SK-N-SH (cell line): ENCODE data around the gene SCD5. TPM values are rescaled to one million over a fixed set of nuclear protein-coding genes. Genes with fewer than 3 reads are reported as not detected.

Experiments used
- CTCF ChIA-PET: fragments of 300-600, 350-600 bp; formaldehyde crosslinking; extraction: SDS; loops from one replicate; lab custom pipeline; 2021; lab: Yijun Ruan, JAX
- POLR2A ChIA-PET: fragments of 350-600 bp; sonication (Branson Sonifier 250); formaldehyde crosslinking; extraction: SDS; loops from one replicate; lab custom pipeline; 2020; ENCODE audit warnings: antibody characterized with exemption, inconsistent platforms; lab: Yijun Ruan, JAX
- DNase-seq: peaks from one replicate; pipeline ENCODE4 v3.0.0; 2012
- H2AFZ ChIP-seq: fragments of 200-600 bp; sonication (generic); 2 replicates; pipeline ENCODE4 v1.8.1; 2016; ENCODE audit warnings: antibody characterized with exemption, mild to moderate bottlenecking, low read depth
- H3F3A ChIP-seq: fragments of 200-600 bp; sonication (generic); replicated peaks from 2 replicates; pipeline ENCODE3; 2016; ENCODE audit warnings: antibody characterized with exemption, mild to moderate bottlenecking; ENCODE audit not compliant: insufficient read depth
- H3K27ac ChIP-seq, 2 experiments: fragments of 200-500 bp in 1 of 2; fragments of 200-600 bp in 1 of 2; sonication (Bioruptor generic) in 1 of 2; sonication (generic), shearing (Covaris generic) in 1 of 2; 2 replicates each; pipeline versions ENCODE4 v1.5.1 to v1.6.1; 2014 to 2016; ENCODE audit warnings: low read depth in 2 of 2, inconsistent platforms in 1 of 2, low read length in 1 of 2, mild to moderate bottlenecking in 1 of 2, mixed read lengths in 1 of 2
- H3K27me3 ChIP-seq: fragments of 200-600 bp; sonication (generic), shearing (Covaris generic); 2 replicates; pipeline ENCODE4 v1.6.1; 2016; ENCODE audit warnings: mixed run types; ENCODE audit not compliant: insufficient read depth
- H3K36me3 ChIP-seq, 2 experiments: fragments of 200-500 bp in 1 of 2; fragments of 200-600 bp in 1 of 2; sonication (Bioruptor generic) in 1 of 2; sonication (generic) in 1 of 2; replicated peaks in 1 of 2; 2 replicates each; pipeline versions ENCODE3 to v1.5.1; 2014 to 2016; ENCODE audit warnings: low read length in 1 of 2, mild to moderate bottlenecking in 1 of 2; ENCODE audit not compliant: insufficient read depth in 2 of 2, control insufficient read depth in 1 of 2
- H3K4me1 ChIP-seq, 2 experiments: fragments of 200-500 bp in 1 of 2; fragments of 200-600 bp in 1 of 2; sonication (Bioruptor generic) in 1 of 2; sonication (generic), shearing (Covaris generic) in 1 of 2; 2 replicates each; pipeline versions ENCODE4 v1.5.1 to v1.6.1; 2014 to 2016; ENCODE audit warnings: low read depth in 1 of 2, low read length in 1 of 2, mixed run types in 1 of 2; ENCODE audit not compliant: insufficient read depth in 2 of 2, control insufficient read depth in 1 of 2
- H3K4me2 ChIP-seq: fragments of 200-600 bp; sonication (generic), shearing (Covaris generic); 2 replicates; pipeline ENCODE4 v1.6.1; 2017; ENCODE audit warnings: mixed run types
- H3K4me3 ChIP-seq, 2 experiments: fragments of 200-500 bp in 1 of 2; fragments of 200-600 bp in 1 of 2; sonication (Bioruptor generic) in 1 of 2; sonication (generic), shearing (Covaris generic) in 1 of 2; 2 replicates each; pipeline versions ENCODE4 v1.5.1 to v1.8.1; 2014 to 2016; ENCODE audit warnings: low read depth in 2 of 2, inconsistent platforms in 1 of 2, low read length in 1 of 2, mild to moderate bottlenecking in 1 of 2, mixed read lengths in 1 of 2, moderate library complexity in 1 of 2
- H3K79me2 ChIP-seq: fragments of 200-600 bp; sonication (generic); 2 replicates; pipeline ENCODE4 v1.8.1; 2017; ENCODE audit warnings: mild to moderate bottlenecking; ENCODE audit not compliant: insufficient read depth
- H3K9ac ChIP-seq: fragments of 200-600 bp; sonication (generic); 2 replicates; pipeline ENCODE4 v1.6.1; 2017; ENCODE audit warnings: mixed run types
- H3K9me2 ChIP-seq: fragments of 200-600 bp; sonication (generic); 2 replicates; pipeline ENCODE4 v1.6.1; 2017; ENCODE audit warnings: mixed run types
- H3K9me3 ChIP-seq: fragments of 200-600 bp; sonication (generic); 2 replicates; pipeline ENCODE4 v1.6.1; 2017; ENCODE audit warnings: mixed run types, mild to moderate bottlenecking, moderate library complexity
- H4K20me1 ChIP-seq: fragments of 200-600 bp; sonication (generic); 2 replicates; pipeline ENCODE4 v1.6.1; 2017; ENCODE audit warnings: mild to moderate bottlenecking, mixed run types; ENCODE audit not compliant: insufficient read depth
- CTCF ChIP-seq: fragments of 200-600 bp; sonication (generic); IDR thresholded peaks from 2 replicates; pipeline ENCODE4 v1.6.1; 2017; ENCODE audit warnings: antibody characterized with exemption, mild to moderate bottlenecking, moderate library complexity
- ELF1 ChIP-seq: IDR thresholded peaks from 2 replicates; pipeline ENCODE4 v1.4.0; 2012
- EP300 ChIP-seq, 2 experiments: IDR thresholded peaks; 2 replicates each; pipeline versions ENCODE4 v1.4.0 to v1.6.1; 2012; ENCODE audit warnings: borderline replicate concordance in 1 of 2, low read depth in 1 of 2, low read length in 1 of 2
- EZH2phosphoT487 ChIP-seq: fragments of 200-600 bp; sonication (generic); IDR thresholded peaks from 2 replicates; pipeline ENCODE4 v1.6.1; 2017; ENCODE audit warnings: low read depth, mixed run types, mild to moderate bottlenecking, antibody characterized with exemption, moderate library complexity, borderline replicate concordance
- FOSL2 ChIP-seq: IDR thresholded peaks from 2 replicates; pipeline ENCODE4 v1.4.0; 2012; ENCODE audit warnings: low read depth, mild to moderate bottlenecking, moderate library complexity, borderline replicate concordance
- FOXJ3 ChIP-seq: sonication (generic); formaldehyde crosslinking; IDR thresholded peaks from 2 replicates; pipeline ENCODE4 v1.5.1; 2020; ENCODE audit warnings: mild to moderate bottlenecking, missing genetic modification reagents
- FOXM1 ChIP-seq: IDR thresholded peaks from 2 replicates; pipeline ENCODE4 v1.4.0; 2012; ENCODE audit warnings: low read depth, mild to moderate bottlenecking
- GATA2 ChIP-seq: sonication (generic); formaldehyde crosslinking; IDR thresholded peaks from 2 replicates; pipeline ENCODE4 v1.5.0; 2020; ENCODE audit warnings: mild to moderate bottlenecking, missing genetic modification reagents
- MEF2A ChIP-seq: IDR thresholded peaks from 2 replicates; pipeline ENCODE4 v1.4.0; 2012; ENCODE audit warnings: low read depth, borderline replicate concordance
- MXI1 ChIP-seq: IDR thresholded peaks from 2 replicates; pipeline ENCODE4 v1.6.1; 2012; ENCODE audit warnings: mild to moderate bottlenecking, low read depth, low read length, improper control_type of control experiment
- PBX3 ChIP-seq: IDR thresholded peaks from 2 replicates; pipeline ENCODE4; 2012
- RAD21 ChIP-seq: IDR thresholded peaks from 2 replicates; pipeline ENCODE4 v1.6.1; 2012; ENCODE audit warnings: mild to moderate bottlenecking, low read length
- RCOR1 ChIP-seq: fragments of 150-350 bp; IDR thresholded peaks from 2 replicates; pipeline ENCODE4 v1.6.1; 2017; ENCODE audit warnings: antibody characterized with exemption, low read length
- SIN3A ChIP-seq: IDR thresholded peaks from 2 replicates; pipeline ENCODE4 v1.6.1; 2012; ENCODE audit warnings: low read depth, mild to moderate bottlenecking, low read length, moderate library complexity, borderline replicate concordance
- TAF1 ChIP-seq: IDR thresholded peaks from 2 replicates; pipeline ENCODE4 v1.6.1; 2012; ENCODE audit warnings: low read depth, mild to moderate bottlenecking, low read length, moderate library complexity, borderline replicate concordance
- TCF12 ChIP-seq: IDR thresholded peaks from 2 replicates; pipeline ENCODE4 v1.4.0; 2012
- USF1 ChIP-seq: IDR thresholded peaks from 2 replicates; pipeline ENCODE4 v1.4.0; 2012; ENCODE audit warnings: low read depth, borderline replicate concordance
- ZBTB33 ChIP-seq: IDR thresholded peaks from 2 replicates; pipeline ENCODE4 v1.4.0; 2012; ENCODE audit warnings: low read depth, borderline replicate concordance
- WGBS: methylation state at CpG from one replicate; pipeline ENCODE4 v1.1.6; 2017; ENCODE audit warnings: low lambda C conversion rate; 5-methylcytosine and 5-hydroxymethylcytosine counted together
- polyA plus RNA-seq, 3 experiments: library from polyadenylated mRNA; depleted of rRNA; stranded (reverse); fragments of >200 nt; gene quantifications; 2 replicates each; pipeline ENCODE4 v1.2.3, GENCODE V29; 2012

Gene SCD5
- polyA plus RNA-seq, 1 of the 3 experiments (the other 2 are of a cell fraction): 23.7 TPM

- H3K36me3 ChIP-seq: no peaks in the 10 kb centered on the region
- peak; percentile 66; the same call in 1 of the 2 replicates for TF ChIP-seq FOXJ3 (CRISPR knock-in tag)
- peak; percentile 66 for TF ChIP-seq GATA2 (CRISPR knock-in tag)
- TF ChIP-seq FOSL2: no peak
- no peak for TF ChIP-seq USF1
- TF ChIP-seq RCOR1: peak; percentile 92
- peak in 1 of 2 experiments; percentile 54; a peak in 1 of 4 replicates for TF ChIP-seq EP300 (IDR thresholded peaks at IDR 0.05; ENCODE audit: borderline replicate concordance in 1 of 2, low read depth in 1 of 2, low read length in 1 of 2)
- TF ChIP-seq TCF12: 0 out of 2 replicates have a peak, but pooled peaks have one; percentile 24
- DNase-seq: peak; percentile 42
- POLR2A ChIA-PET: no interaction called here
- H3K9me2 ChIP-seq: no peaks in the 10 kb centered on the region
- H3K9me3 ChIP-seq: no peaks in the 10 kb centered on the region
- H4K20me1 ChIP-seq: no peaks in the 10 kb centered on the region; the same call in 1 of the 2 replicates
- H2AFZ ChIP-seq: no peak overlapping the region
- no peak overlapping the region for H3K27ac ChIP-seq
- no peak overlapping the region for H3K4me2 ChIP-seq
- H3K4me3 ChIP-seq: no peak overlapping the region
- peaks cover 5% of the 10 kb centered on the region for H3F3A ChIP-seq
- no peaks in the 10 kb centered on the region for H3K79me2 ChIP-seq
- H3K4me1 ChIP-seq: peaks cover 0 to 38% of the 10 kb centered on the region in 2 experiments; a peak in 3 of 4 replicates
- CTCF ChIA-PET: interaction anchor here (1.1 to 2.0 kb wide), 3 partner anchors 103 to 159 kb away, joined by 3 to 4 read pairs (median 4); no protein-coding TSS in a partner anchor
- H3K27me3 ChIP-seq: no peaks in the 10 kb centered on the region
- WGBS: 62% methylated on average over 6 of the region's 6 CpGs
- H3K9ac ChIP-seq: no peak overlapping the region
Measured at GRCh38 chr4:82620126-82620735, 178.4 kb downstream of the SCD5 start.

GRCh38 chr4:82618103-82618720 lies 180.4 kb downstream of the SCD5 start:
- Histone ChIP-seq H3K36me3 (no peaks in the 10 kb centered on the region), H3K4me2 (peak overlapping the region; percentile 14; the same call in 1 of the 2 replicates), H3F3A (peaks cover 5% of the 10 kb centered on the region), H3K9me3 (no peaks in the 10 kb centered on the region), H3K27me3 (no peaks in the 10 kb centered on the region), H3K4me1 (peaks cover 0 to 38% of the 10 kb centered on the region in 2 experiments; a peak in 3 of 4 replicates), H3K27ac (peak overlapping the region in 1 of 2 experiments; percentile 14; a peak in 1 of 4 replicates), H3K9me2 (no peaks in the 10 kb centered on the region), H4K20me1 (no peaks in the 10 kb centered on the region; the same call in 1 of the 2 replicates), H3K79me2 (no peaks in the 10 kb centered on the region), H3K9ac (no peak overlapping the region), H2AFZ (no peak overlapping the region), H3K4me3 (no peak overlapping the region)
- WGBS: 56% methylated on average over 2 of the region's 2 CpGs
- ChIA-PET POLR2A (no interaction called here), CTCF (interaction anchor here (0.7 to 1.8 kb wide), 5 partner anchors 10 to 1358 kb away, joined by 3 to 7 read pairs (median 3); no protein-coding TSS in a partner anchor)
- peak; percentile 73 for DNase-seq
- no peak for TF ChIP-seq USF1
- peak; percentile 69; the same call in 1 of the 2 replicates for TF ChIP-seq SIN3A
- no peak for TF ChIP-seq EZH2phosphoT487
- no peak for TF ChIP-seq MEF2A
- no peak for TF ChIP-seq ZBTB33
- no peak for TF ChIP-seq FOSL2
- TF ChIP-seq FOXJ3 (CRISPR knock-in tag): peak; percentile 90; the same call in 1 of the 2 replicates
- TF ChIP-seq ELF1: no peak
- TF ChIP-seq RAD21: no peak; the same call in 1 of the 2 replicates
- TF ChIP-seq MXI1: peak; percentile 59; the same call in 1 of the 2 replicates
- no peak for TF ChIP-seq FOXM1
- TF ChIP-seq PBX3: peak; percentile 89
- TF ChIP-seq TAF1: no peak
- TF ChIP-seq CTCF: no peak
